NCI-H1105 treated with DMSO at 0.1 percent for 48 hours (cell line): Measurements from ENCODE around the gene DCST1.

ENCODE experiments used
- DNase-seq: peaks from one replicate; lab custom pipeline; 2025; lab: John Stamatoyannopoulos, UW

DCST1 gene

GRCh38 chr1:155012776-155013602, 20.6 kb upstream of the DCST1 start:
- DNase-seq, result no peak

- no peak for DNase-seq
Observed at GRCh38 chr1:155013632-155014031, 20.0 kb upstream of the DCST1 start.

- no peak for DNase-seq
Observed at GRCh38 chr1:155014709-155015508, 18.7 kb upstream of the DCST1 start.

- no peak for DNase-seq
Observed at GRCh38 chr1:155015527-155016230, 17.9 kb upstream of the DCST1 start.

GRCh38 chr1:155016231-155016831, 17.3 kb upstream of the DCST1 start:
- no peak for DNase-seq

GRCh38 chr1:155017041-155017945, 16.3 kb upstream of the DCST1 start:
- peak; percentile 66 for DNase-seq

GRCh38 chr1:155017946-155018316, 15.7 kb upstream of the DCST1 start:
- DNase-seq, result no peak

- no peak for DNase-seq
Observed at GRCh38 chr1:155018617-155019348, 14.8 kb upstream of the DCST1 start.

- DNase-seq, result no peak
Observed at GRCh38 chr1:155019377-155020245, 14.0 kb upstream of the DCST1 start.

- no peak for DNase-seq
Observed at GRCh38 chr1:155022136-155022926, 11.3 kb upstream of the DCST1 start.

GRCh38 chr1:155022927-155023236, 10.7 kb upstream of the DCST1 start:
- peak; percentile 12 for DNase-seq

GRCh38 chr1:155023627-155024026, 10.0 kb upstream of the DCST1 start:
- DNase-seq, result no peak

GRCh38 chr1:155024315-155024714, 9.3 kb upstream of the DCST1 start:
- DNase-seq, result no peak

GRCh38 chr1:155026154-155026553, 7.5 kb upstream of the DCST1 start:
- DNase-seq, result no peak

- no peak for DNase-seq
Observed at GRCh38 chr1:155026588-155026987, 7.0 kb upstream of the DCST1 start.

GRCh38 chr1:155029513-155030242, 3.9 kb upstream of the DCST1 start:
- DNase-seq, result no peak

- DNase-seq, result no peak
Observed at GRCh38 chr1:155030243-155030795, 3.3 kb upstream of the DCST1 start.

- no peak for DNase-seq
Observed at GRCh38 chr1:155030899-155031298, 2.7 kb upstream of the DCST1 start.
